ENCODE measurements around the gene ACOT11. TPM values are rescaled to one million over a fixed set of nuclear protein-coding genes. Genes with fewer than 3 reads are reported as not detected.

Gene ACOT11
- total and polyA plus RNA-seq, 2 of the 13 experiments (the other 11 are each of a cell fraction or from before 2014, with no cell fraction given): 2.6 to 3.3 TPM

- no peak for FAIRE-seq
- Histone ChIP-seq H3K79me2 (ENCODE audit: insufficient read depth, low read length) (no peaks in the 10 kb centered on the region), H3K4me2 (ENCODE audit: low read depth, low read length) (no peak overlapping the region), H4K20me1 (ENCODE audit: insufficient read depth, low read length) (no peaks in the 10 kb centered on the region), H3K9me3 (ENCODE audit: low read length) (no peaks in the 10 kb centered on the region), H3K27ac (ENCODE audit: extremely low read length, insufficient read depth, low read length) (no peak overlapping the region), H3K27me3 (ENCODE audit: control insufficient read depth in 1 of 2, insufficient read depth in 2 of 2, low read length in 2 of 2) (no peaks in the 10 kb centered on the region), H3K4me3 (replicated peaks in 1 of 3; ENCODE audit: insufficient read depth in 1 of 3, low read depth in 2 of 3, low read length in 3 of 3) (no peak overlapping the region), H3K9ac (ENCODE audit: insufficient read depth, low read depth, low read length) (no peak overlapping the region), H2AFZ (ENCODE audit: low read length) (no peak overlapping the region), H3K36me3 (replicated peaks in 1 of 2; ENCODE audit: control insufficient read depth in 1 of 2, insufficient read depth in 2 of 2, low read length in 2 of 2) (no peaks in the 10 kb centered on the region), H3K4me1 (ENCODE audit: insufficient read depth, low read length) (peaks cover 57% of the 10 kb centered on the region)
- DNase-seq (ENCODE audit: low spot score): no peak
- no TSS peak for BruUV-seq (replicated peaks)
- intact Hi-C loops (cut with micrococcal nuclease; ENCODE audit: unreplicated experiment) (no loop called here), in situ Hi-C loops (cut with HindIII; ENCODE audit: extremely low pct_ligation_motif_present, low pct_unique_long_range_greater_than_20kb) (no loop called here)
- 37% methylated on average over 4 of the region's 4 CpGs for WGBS (ENCODE audit: low lambda C conversion rate)
- no peak for ATAC-seq
- ChIA-PET CTCF (ENCODE audit: low intra/inter-chr PET ratio, low total read pairs) (no interaction called here), POLR2A (no interaction called here)
- TF ChIP-seq KDM4B (CRISPR knock-in tag; IDR thresholded peaks at IDR 0.05) (no peak), GTF2F1 (IDR thresholded peaks at IDR 0.05; ENCODE audit: low read length) (no peak), ZEB1 (IDR thresholded peaks at IDR 0.05; ENCODE audit: insufficient replicate concordance, low read depth) (no peak), PAWR (CRISPR knock-in tag; IDR thresholded peaks at IDR 0.05; ENCODE audit: borderline replicate concordance) (no peak), SNAI1 (CRISPR knock-in tag; IDR thresholded peaks at IDR 0.05; ENCODE audit: borderline replicate concordance) (no peak), ZNF274 (CRISPR knock-in tag; IDR thresholded peaks at IDR 0.05) (no peak), LBX2 (CRISPR knock-in tag; IDR thresholded peaks at IDR 0.05; ENCODE audit: borderline replicate concordance) (no peak), FOXJ3 (CRISPR knock-in tag; IDR thresholded peaks at IDR 0.05; ENCODE audit: borderline replicate concordance) (no peak), MTF1 (CRISPR knock-in tag; IDR thresholded peaks at IDR 0.05) (no peak), U2AF1 (optimal IDR thresholded peaks at IDR 0.05; ENCODE audit: low read depth, low read length) (no peak), SOX5 (CRISPR knock-in tag; IDR thresholded peaks at IDR 0.05; ENCODE audit: borderline replicate concordance) (no peak), ZNF10 (CRISPR knock-in tag; IDR thresholded peaks at IDR 0.05; ENCODE audit: borderline replicate concordance, low read depth) (no peak), RFXANK (CRISPR knock-in tag; IDR thresholded peaks at IDR 0.05) (no peak), ZNF562 (CRISPR knock-in tag; IDR thresholded peaks at IDR 0.05; ENCODE audit: borderline replicate concordance) (no peak)
- TF ChIP-seq, protein P1, sequence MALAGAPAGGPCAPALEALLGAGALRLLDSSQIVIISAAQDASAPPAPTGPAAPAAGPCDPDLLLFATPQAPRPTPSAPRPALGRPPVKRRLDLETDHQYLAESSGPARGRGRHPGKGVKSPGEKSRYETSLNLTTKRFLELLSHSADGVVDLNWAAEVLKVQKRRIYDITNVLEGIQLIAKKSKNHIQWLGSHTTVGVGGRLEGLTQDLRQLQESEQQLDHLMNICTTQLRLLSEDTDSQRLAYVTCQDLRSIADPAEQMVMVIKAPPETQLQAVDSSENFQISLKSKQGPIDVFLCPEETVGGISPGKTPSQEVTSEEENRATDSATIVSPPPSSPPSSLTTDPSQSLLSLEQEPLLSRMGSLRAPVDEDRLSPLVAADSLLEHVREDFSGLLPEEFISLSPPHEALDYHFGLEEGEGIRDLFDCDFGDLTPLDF (CRISPR knock-in tag; IDR thresholded peaks at IDR 0.05): no peak
- TF ChIP-seq, protein P2, sequence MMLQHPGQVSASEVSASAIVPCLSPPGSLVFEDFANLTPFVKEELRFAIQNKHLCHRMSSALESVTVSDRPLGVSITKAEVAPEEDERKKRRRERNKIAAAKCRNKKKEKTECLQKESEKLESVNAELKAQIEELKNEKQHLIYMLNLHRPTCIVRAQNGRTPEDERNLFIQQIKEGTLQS (CRISPR knock-in tag; IDR thresholded peaks at IDR 0.05): no peak
- TF ChIP-seq, protein P3, sequence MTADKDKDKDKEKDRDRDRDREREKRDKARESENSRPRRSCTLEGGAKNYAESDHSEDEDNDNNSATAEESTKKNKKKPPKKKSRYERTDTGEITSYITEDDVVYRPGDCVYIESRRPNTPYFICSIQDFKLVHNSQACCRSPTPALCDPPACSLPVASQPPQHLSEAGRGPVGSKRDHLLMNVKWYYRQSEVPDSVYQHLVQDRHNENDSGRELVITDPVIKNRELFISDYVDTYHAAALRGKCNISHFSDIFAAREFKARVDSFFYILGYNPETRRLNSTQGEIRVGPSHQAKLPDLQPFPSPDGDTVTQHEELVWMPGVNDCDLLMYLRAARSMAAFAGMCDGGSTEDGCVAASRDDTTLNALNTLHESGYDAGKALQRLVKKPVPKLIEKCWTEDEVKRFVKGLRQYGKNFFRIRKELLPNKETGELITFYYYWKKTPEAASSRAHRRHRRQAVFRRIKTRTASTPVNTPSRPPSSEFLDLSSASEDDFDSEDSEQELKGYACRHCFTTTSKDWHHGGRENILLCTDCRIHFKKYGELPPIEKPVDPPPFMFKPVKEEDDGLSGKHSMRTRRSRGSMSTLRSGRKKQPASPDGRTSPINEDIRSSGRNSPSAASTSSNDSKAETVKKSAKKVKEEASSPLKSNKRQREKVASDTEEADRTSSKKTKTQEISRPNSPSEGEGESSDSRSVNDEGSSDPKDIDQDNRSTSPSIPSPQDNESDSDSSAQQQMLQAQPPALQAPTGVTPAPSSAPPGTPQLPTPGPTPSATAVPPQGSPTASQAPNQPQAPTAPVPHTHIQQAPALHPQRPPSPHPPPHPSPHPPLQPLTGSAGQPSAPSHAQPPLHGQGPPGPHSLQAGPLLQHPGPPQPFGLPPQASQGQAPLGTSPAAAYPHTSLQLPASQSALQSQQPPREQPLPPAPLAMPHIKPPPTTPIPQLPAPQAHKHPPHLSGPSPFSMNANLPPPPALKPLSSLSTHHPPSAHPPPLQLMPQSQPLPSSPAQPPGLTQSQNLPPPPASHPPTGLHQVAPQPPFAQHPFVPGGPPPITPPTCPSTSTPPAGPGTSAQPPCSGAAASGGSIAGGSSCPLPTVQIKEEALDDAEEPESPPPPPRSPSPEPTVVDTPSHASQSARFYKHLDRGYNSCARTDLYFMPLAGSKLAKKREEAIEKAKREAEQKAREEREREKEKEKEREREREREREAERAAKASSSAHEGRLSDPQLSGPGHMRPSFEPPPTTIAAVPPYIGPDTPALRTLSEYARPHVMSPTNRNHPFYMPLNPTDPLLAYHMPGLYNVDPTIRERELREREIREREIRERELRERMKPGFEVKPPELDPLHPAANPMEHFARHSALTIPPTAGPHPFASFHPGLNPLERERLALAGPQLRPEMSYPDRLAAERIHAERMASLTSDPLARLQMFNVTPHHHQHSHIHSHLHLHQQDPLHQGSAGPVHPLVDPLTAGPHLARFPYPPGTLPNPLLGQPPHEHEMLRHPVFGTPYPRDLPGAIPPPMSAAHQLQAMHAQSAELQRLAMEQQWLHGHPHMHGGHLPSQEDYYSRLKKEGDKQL (CRISPR knock-in tag; IDR thresholded peaks at IDR 0.05; ENCODE audit: low read depth): no peak
- TF ChIP-seq, protein P4, sequence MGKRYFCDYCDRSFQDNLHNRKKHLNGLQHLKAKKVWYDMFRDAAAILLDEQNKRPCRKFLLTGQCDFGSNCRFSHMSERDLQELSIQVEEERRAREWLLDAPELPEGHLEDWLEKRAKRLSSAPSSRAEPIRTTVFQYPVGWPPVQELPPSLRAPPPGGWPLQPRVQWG (CRISPR knock-in tag; IDR thresholded peaks at IDR 0.05; ENCODE audit: borderline replicate concordance, low read depth): no peak
Measured at GRCh38 chr1:54653036-54653435, 105.0 kb downstream of the ACOT11 start.

Data from HepG2 (cell line).